SK-N-DZ (cell line): ENCODE data around the gene ESYT1.

ENCODE experiments used
- DNase-seq: peaks from one replicate; pipeline ENCODE4 v3.0.0-alpha.2; 2015; ENCODE audit warnings: low spot score

ESYT1 gene

DNA sequence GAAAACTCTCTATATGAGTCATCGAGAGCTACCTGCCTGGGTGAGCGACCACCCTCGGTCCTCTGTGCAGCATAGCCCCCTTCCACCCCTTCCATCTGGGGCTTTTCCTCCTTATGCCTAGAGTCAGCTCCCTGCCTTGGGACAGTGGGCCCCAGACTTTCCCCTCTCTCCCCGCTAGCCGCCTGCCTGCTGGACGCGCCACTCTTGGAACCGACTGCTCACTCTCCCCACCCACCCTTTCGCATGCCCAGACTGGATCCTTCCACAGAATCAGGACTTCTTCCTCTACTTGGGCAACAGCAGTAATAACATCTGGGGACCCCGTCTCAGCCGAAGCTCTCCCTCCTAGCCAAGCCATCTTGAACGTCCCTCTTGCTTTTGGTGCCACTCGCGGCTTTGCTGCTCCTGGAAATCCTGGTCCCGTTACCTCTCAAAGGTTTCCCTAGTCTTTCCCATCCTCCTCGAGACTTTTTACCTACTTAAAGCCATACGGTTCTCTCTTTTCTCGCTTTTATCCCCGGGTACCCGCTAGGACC, 671 bp downstream of the ESYT1 start:
- peak; percentile 35 for DNase-seq

DNA sequence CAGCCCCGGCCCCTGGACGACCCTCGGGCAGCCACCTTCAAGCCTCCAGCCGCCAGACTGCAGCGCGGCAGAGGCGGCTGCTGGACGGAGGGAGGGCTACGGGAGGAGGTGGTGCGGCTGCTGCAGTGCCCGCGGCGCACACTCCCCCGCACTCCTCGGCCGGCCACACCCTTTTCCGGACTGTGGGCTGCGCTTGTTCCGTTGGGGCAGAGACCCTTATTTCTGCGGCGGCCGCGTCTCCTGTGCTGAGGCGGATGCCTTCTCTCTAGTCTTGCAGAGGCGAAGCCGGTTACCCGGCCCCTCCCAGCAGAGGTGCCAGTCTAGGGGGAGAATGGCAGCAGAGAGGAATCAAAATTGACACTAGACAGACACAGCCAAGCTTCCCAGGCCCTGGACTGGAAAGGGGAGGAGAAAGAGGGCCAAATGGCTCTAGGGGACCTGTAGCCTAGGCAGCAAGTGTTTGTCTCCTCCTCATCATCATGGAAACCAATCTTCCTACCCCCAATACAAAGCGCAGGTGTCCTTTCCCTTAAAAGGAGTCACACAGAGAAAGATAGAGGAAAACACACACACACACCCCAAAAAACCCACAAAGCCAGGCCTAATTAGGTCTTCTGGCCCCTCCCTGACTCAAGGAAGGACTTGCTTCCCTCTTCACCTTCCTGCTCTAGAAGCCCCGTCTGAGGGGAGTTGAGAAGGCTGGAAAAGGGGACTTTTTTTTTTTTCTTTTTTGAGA, 1.3 kb downstream of the ESYT1 start:
- DNase-seq, result peak; percentile 69

DNA sequence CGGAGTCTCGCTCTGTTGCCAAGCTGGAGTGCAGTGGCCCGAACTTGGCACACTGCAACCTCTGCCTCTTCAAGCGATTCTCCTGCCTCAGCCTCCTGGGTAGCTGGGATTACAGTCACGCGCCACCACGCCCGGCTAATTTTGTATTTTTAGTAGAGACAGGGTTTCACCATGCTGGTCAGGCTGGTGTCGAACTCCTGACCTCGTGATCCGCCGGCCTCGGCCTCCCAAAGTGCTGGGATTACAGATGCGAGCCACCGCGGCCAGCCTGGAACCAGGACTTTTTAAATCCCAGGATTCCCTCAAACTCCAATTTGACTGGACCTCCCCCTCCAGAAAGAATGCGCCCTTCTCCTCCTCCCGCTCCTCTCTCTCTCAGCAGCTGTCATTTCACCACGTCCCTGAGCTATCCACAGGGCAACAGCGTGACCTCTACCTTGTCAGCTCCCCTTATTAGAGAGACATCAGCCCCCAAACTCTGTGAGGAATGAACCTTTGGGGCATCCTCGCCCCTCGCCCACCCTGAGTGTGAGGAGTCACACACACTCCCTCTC, 2.0 kb downstream of the ESYT1 start:
- DNase-seq, result no peak

DNA sequence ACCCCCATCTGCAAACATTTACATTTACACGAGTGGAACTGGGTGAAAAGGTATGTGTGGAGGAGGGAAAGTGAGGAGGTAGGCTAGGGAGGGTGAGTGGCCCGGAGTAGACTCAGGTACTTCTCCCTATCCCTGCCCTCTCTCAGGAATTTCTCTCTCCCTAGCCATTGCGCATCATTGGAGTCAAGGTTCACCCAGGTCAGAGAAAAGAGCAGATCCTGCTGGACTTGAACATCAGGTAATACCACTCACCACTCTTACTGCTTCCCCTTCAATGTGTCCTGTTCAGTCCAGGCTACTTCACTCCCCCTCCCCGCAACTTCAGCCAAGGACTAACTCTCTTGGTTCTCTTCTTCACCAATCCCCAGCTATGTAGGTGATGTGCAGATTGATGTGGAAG, 2.8 kb downstream of the ESYT1 start:
- DNase-seq, result no peak

DNA sequence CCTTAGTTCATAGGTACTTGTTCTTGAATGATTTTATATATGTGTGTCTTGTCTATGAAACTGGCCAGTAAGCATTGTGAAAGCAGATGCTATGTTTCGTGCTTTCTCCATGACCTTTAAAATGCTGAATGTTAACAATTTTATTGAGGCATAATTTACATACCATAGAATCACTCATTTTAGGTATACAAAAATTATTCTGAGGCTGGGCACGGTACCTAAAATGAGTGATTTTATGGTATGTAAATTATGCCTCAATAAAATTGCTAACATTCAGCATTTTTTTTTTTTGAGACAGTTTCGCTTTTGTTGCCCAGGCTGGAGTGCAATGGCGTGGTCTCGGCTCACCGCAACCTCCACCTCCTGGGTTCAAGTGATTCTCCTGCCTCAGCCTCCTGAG, 6.8 kb downstream of the ESYT1 start:
- no peak for DNase-seq

DNA sequence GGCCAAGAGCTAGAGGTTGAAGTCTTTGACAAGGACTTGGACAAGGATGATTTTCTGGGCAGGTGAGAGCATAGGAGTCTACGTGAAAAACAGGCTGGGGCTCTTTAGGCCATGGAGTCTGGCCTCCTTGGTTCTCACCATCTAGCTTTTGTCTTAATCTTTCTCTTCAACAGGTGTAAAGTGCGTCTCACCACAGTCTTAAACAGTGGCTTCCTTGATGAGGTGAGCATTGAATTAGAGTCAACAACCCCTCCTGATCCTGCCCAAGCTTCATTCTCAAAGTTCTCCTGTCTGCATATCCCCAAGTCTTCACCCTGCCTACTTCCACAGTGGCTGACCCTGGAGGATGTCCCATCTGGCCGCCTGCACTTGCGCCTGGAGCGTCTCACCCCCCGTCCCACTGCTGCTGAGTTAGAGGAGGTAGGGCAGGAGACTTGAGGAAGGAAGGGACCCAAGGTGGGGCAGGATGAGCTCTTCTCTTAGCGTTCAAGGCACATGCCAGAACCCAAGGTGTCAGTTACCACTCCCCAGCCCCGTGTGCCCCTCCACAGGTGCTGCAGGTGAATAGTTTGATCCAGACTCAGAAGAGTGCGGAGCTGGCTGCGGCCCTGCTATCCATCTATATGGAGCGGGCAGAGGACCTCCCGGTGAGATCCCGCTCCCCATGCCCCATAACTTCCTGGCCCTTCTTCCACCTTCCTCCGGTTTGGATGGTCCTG, 9.9 kb downstream of the ESYT1 start:
- DNase-seq, result no peak

DNA sequence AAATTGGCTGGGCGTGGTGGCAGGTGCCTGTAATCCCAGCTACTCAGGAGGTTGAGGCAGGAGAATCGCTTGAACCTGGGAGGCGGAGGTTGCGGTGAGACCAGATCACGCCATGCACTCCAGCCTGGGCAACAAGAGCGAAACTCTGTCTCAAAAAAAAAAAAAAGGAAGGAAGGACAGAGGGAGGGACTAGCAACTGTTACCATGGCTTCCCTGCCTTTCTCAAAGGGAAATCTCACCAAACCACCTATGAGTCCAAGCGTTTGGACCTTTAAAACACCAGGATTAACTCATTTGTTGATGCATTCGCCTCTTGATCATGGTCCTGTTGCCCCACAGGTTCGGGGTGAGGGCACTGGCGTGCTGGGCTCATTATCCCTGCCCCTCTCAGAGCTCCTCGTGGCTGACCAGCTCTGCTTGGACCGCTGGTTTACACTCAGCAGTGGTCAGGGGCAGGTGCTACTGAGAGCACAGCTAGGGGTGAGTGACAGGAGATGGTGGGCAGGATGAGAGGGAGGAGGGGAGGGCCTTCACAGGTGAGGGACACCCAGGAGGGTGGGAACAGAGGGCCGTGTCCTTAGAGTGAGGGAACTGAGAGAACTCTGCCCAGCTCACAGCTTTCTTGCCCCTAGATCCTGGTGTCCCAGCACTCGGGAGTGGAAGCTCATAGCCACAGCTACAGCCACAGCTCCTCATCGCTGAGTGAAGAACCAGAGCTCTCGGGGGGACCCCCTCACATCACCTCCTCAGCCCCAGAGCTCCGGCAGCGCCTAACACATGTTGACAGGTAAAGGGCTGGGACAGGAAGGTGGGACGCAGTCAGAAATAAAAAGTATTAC, 14.1 kb downstream of the ESYT1 start:
- DNase-seq, result no peak

DNA sequence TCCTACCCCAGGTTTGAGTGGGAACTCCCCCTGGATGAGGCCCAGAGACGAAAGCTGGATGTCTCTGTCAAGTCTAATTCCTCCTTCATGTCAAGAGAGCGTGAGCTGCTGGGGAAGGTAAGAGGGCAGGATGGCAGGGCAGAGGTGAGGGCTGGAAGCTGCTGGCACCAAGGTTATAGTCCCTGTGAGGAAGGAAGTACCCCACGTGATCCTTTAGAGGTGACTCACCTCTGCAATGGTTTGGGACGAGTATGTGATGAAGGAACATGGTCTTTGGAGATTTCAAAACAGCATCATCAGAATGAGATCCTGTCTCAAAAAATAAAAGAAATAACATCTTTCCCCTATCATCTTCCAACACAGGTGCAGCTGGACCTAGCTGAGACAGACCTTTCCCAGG, 15.2 kb downstream of the ESYT1 start:
- DNase-seq, result no peak

DNA sequence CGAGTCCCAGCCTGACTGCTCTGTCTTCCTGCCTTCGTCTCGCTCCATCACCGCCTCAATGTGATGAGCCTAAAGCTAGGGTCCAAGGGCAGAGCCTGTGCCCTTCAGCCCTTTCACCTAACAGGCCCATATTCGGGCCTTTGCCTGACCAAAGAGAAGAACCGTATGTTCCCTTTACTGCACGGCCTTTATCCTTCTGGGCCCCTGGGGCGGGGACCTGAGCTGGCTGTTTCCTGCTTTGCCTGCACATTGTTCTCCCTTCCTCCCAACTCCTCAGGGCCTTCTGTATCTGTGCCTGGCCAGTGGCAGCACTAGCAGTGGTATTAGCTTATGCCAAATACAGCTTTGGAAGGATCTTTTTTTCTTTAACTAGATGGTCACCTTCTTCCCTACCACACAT, 15.8 kb downstream of the ESYT1 start:
- DNase-seq, result no peak

DNA sequence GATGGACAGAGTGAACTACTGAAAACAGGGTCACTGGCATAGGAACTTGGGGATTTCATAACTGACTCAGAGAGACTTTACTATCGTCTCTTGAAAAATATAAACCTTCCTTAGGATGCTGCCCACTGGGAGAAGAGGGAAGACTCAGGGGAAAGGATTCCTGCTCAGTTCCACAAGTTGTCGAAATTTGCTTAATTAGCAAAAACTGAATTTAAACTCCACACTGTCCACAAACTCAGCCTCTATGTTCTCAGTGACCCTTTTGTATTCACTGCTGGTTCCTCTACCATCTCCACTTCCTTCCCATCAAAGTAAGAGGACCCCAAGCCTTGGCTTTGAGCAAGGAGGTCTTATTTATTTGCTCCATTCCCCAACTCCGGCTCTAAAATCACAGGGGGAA, 17.1 kb downstream of the ESYT1 start:
- DNase-seq, result no peak

DNA sequence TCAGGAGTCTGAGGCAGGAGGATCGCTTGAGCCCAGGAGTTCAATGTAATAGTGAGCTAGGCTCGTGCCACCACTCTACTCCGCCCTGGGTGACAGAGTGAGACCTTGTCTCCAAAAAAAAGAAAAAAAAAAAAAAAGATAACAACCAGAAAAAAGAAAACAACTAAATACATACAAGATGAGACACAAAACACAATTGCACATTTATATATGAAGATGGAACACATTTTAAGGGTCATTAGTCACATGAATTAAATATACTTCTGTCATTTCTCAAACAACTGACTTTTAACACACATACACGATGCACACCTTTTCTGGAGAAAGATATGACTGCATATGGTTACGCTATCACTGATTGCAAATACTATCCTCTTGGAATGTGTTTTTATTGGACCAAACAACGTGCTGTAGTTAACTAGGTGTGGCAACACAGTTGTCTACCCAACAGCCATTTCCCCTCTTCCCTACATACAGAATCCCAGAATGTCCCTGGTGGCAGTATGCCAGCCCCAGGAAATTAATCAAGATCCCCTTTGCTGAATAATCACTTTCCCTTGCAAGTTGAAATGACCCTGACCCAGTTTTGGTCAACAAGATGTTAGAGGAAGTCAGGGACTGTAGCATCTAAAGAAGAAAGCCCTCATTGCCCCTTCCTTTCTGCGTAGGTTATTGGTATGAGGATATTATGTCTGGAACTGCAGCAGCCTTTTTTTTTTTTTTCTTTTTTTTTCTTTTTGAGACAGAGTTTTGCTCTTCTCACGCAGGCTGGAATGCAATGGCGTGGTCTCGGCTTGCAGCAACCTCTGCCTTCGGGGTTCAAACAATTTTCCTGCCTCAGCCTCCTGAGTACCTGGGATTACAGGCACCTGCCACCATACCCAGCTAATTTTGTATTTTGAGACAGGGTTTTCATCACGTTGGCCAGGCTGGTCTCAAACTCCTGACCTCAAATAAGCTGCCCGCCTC, 18.7 kb downstream of the ESYT1 start:
- no peak for DNase-seq

DNA sequence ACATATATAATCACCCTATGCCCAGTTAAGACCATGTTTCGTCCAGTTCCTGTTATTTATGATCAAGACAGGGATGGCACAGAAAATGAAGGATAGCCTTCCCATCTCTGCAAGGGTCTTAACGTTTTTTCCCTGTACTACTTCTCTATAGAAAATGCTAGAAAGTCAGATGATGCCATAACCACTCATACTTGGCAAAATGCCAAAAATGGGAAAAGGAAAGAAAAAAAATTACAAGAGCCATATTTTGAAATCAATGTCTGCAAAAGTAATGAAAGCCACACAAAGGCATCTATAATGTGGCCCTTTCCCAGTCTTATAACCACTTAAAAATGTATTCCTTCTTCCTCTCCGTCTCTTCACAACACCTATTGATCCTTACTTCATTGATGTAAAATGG, 22.5 kb downstream of the ESYT1 start:
- DNase-seq, result no peak

DNA sequence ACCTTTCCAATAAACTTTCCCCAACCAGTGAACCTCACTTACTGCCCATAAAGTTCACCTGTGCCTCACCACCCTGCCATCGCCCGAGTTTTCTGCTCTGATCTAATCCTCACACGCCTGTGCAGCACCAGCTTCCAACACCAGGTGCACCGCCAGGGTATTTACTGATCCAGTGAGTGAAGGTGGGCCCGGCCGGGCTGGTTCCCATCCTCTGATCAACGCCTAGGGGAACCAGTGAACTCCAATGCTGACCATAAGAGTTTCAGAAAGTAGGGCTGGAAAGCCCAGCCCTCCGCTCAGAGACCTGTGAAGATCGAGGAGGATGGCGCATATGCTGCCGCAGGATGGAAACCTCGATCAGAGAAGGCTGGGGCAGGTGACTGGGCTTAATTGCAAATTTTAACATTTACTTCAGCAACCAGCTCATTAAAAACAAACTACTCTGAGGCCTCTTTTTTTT, 23.6 kb downstream of the ESYT1 start:
- DNase-seq, result peak; percentile 63

DNA sequence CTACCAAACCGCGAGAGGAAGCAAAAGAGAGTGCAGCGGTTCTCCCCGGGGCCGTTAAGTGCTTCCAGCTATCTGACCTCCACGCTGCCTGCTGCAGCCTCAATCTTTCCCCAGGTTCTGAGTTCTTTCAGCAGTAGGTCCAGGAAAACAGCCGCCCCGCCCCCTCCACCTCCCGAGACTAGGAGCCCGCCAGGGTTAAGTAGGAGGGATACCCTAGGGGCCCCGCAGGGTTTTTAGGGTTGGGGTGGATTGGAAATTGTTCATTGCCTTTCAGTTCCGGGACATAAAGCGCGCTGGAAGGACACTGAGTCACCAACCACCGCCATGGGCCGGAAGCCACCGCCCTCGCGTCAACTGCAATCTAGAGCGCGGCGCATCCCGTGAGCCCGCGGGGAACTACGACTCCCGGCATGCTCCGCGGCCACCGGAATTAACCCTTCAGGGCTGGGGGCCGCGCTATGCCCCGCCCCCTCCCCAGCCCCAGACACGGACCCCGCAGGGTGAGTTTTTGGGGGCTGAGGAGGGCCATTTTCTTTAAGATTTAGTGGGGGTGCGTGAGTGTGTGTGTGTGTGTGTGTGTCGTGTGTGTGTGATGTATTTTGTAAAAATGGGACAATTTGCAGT, 24.2 kb downstream of the ESYT1 start, which contains the start of gene MYL6B:
TSS of gene MYL6B (plus strand) at position 456 of the 624 bp plus-strand sequence. CDS start 1,332 bp downstream, outside the sequence.
- peak; percentile 90 for DNase-seq

DNA sequence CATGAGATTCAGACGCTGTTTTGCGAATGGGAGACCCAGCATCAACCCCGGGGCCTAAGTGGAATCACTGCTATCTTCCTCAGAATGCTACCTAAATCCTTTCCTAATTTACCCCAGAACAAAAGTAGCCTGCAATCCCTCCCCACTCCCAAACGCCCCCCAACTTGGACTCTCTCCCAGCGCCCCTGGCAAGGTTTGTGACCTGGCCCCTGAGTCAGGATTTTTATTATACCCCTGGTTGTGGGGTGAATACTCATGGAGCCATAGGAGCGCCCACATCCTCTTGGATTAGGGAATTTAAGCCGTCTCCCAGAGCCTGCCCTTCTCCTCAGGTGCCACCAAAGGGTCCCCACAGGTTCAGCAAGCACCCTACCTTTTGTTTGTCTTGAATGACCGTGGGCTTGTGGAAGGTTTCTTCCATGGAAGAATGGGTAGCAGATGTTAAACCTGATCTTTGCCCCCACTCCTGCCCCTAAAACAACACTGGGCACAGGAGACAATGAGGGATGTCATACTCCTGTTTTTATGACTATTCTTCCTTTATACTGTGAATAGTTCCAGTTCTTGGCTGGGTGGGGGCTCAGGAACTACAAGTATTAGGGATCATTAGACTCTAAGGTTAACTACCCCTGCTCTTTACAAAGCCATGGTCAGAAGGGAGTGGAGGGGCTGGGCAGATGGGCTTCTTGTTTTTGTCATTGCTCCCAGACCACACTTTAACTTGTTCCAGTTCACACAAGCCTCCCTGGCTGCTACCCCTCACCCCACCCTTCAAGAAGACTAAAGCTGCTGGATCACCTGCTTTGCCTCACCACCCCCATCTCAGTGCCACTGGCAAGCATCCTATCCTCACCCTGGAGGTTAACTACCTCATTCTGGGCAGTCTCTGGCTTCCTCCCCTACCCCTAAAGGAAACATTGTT, 24.9 kb downstream of the ESYT1 start:
- DNase-seq, result no peak

DNA sequence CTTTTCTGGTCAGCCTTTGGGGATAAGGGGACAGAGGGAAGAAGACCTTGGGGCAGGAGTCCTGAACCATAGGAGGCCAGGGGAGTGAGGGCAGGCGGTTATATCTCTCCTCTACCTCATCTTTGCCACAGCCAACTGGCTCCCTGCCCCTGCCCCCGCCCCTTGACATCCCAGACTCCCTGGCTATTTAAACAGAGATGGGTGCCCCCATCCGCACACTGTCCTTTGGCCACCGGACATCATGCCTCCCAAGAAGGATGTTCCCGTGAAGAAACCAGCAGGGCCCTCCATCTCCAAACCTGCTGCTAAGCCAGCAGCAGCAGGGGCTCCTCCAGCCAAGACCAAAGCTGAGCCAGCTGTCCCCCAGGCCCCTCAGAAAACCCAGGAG, 25.6 kb downstream of the ESYT1 start:
- no peak for DNase-seq

DNA sequence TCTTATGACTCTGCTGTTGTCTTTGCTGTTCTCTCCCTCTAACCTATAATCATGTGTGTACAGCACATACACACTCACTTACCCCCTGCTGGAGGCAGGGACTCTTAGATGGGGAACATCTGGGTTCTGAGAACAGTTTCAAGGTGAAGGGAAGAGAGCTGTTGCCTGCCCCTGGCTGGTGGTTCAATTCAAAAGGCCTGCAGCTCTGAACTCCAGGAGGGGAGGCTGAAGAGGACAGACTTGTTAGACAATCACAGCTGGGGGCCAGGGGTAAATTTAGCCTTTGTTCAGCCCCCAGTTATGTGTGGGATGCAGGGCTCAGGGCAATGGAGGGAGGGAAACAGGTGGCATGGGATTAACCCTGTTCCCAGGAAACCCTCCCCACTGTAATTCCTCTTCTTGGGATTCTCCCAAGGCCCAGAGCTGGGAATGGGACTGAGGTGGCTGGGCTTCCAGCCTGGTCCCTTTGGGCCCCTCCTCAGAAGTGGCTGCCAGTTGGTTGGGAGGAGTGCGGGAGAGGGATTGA, 26.2 kb downstream of the ESYT1 start:
- no peak for DNase-seq

DNA sequence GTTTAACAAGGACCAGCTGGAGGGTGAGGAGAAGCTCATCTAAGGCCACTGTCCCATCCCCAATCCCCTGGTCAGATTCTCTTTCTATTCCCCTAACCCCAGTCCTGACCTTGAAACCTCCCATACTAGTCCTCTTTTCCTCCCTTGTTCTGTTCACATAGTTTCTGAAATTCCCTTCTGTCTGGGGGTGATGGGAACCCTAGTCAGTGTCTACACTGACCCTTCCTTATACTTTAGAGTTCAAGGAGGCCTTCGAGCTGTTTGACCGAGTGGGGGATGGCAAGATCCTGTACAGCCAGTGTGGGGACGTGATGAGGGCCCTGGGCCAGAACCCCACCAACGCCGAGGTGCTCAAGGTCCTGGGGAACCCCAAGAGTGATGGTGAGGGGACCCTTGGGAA, 26.8 kb downstream of the ESYT1 start:
- DNase-seq, result no peak
